HepG2 (cell line): Measurements from ENCODE around the gene GSK3A. TPM values are rescaled to one million over a fixed set of nuclear protein-coding genes. Genes with fewer than 3 reads are reported as not detected.
A peak's percentile ranks its signal among the peaks of the same experiment; 100 is the strongest.

Experiments
- ATAC-seq: fragments of 200-7000 bp; cut with Tn5 transposase; 3 replicates; pipeline ENCODE4 v1.9.1; 2020; ENCODE audit warnings: mild to moderate bottlenecking, moderate library complexity
- BruUV-seq: library from RNA; stranded (reverse); fragments of 400-500 nt; replicated peaks from 2 replicates; lab custom pipeline; 2021; lab: Mats Ljungman, UMichigan
- CTCF ChIA-PET: fragments of 300-600 bp; formaldehyde crosslinking; extraction: SDS; loops from one replicate; lab custom pipeline; 2021; ENCODE audit warnings: low total read pairs, inconsistent platforms, low intra/inter-chr PET ratio; lab: Yijun Ruan, JAX
- POLR2A ChIA-PET: fragments of 350-600 bp; sonication (Branson Sonifier 250); formaldehyde crosslinking; loops from one replicate; lab custom pipeline; 2020; ENCODE audit warnings: antibody characterized with exemption, inconsistent platforms; lab: Yijun Ruan, JAX
- DNase-seq: peaks from one replicate; pipeline ENCODE4 v3.0.0-alpha.2; 2015; ENCODE audit warnings: low spot score
- FAIRE-seq: peaks from 3 replicates; lab custom pipeline; 2011; peaks lifted over from hg19 to GRCh38; lab: Jason Lieb, UNC
- H2AFZ ChIP-seq: one replicate; pipeline ENCODE4 v1.6.1; 2011; ENCODE audit warnings: low read length, inconsistent platforms
- H3K27ac ChIP-seq: fragments of 300-600 bp; 3 replicates; pipeline ENCODE4 v1.8.0; 2011; ENCODE audit warnings: mixed run types, mild to moderate bottlenecking, mixed read lengths, low read length, inconsistent platforms; ENCODE audit not compliant: insufficient read depth; ENCODE audit errors: extremely low read length
- H3K27me3 ChIP-seq, 2 experiments: fragments of 200-600 bp in 1 of 2; 2 replicates in 1 of 2; 3 replicates in 1 of 2; pipeline versions ENCODE4 v1.6.0 to v1.8.0; 2011; ENCODE audit warnings: low read length in 2 of 2, mild to moderate bottlenecking in 2 of 2, moderate library complexity in 2 of 2, inconsistent platforms in 1 of 2; ENCODE audit not compliant: insufficient read depth in 2 of 2, control insufficient read depth in 1 of 2
- H3K36me3 ChIP-seq, 2 experiments: fragments of 200-600 bp in 1 of 2; replicated peaks in 1 of 2; 2 replicates in 1 of 2; 3 replicates in 1 of 2; pipeline versions ENCODE4 v1.5.1 to v1.8.0; 2011; ENCODE audit warnings: low read length in 2 of 2, inconsistent platforms in 1 of 2; ENCODE audit not compliant: insufficient read depth in 2 of 2, control insufficient read depth in 1 of 2
- H3K4me1 ChIP-seq: 2 replicates; pipeline ENCODE4 v1.5.1; 2012; ENCODE audit warnings: low read length, inconsistent platforms; ENCODE audit not compliant: insufficient read depth
- H3K4me2 ChIP-seq: 2 replicates; pipeline ENCODE4 v1.6.0; 2011; ENCODE audit warnings: low read depth, low read length, inconsistent platforms
- H3K4me3 ChIP-seq, 3 experiments: fragments of 200-600 bp in 1 of 3; sonication (generic), shearing (Covaris generic) in 1 of 3; replicated peaks in 1 of 3; 2 replicates each; pipeline ENCODE4 v1.5.1; 2011 to 2016; ENCODE audit warnings: low read length in 3 of 3, inconsistent platforms in 2 of 3, low read depth in 2 of 3, mild to moderate bottlenecking in 2 of 3, control low read depth in 1 of 3, mixed read lengths in 1 of 3; ENCODE audit not compliant: insufficient read depth in 1 of 3
- H3K79me2 ChIP-seq: one replicate; pipeline ENCODE4 v1.6.1; 2011; ENCODE audit warnings: low read length, inconsistent platforms; ENCODE audit not compliant: insufficient read depth
- H3K9ac ChIP-seq: 2 replicates; pipeline ENCODE4 v1.6.0; 2011; ENCODE audit warnings: mild to moderate bottlenecking, low read depth, low read length, inconsistent platforms; ENCODE audit not compliant: insufficient read depth
- H3K9me3 ChIP-seq: 2 replicates; pipeline ENCODE4 v1.5.1; 2012; ENCODE audit warnings: mild to moderate bottlenecking, low read length
- H4K20me1 ChIP-seq: 2 replicates; pipeline ENCODE4 v1.6.0; 2011; ENCODE audit warnings: inconsistent platforms, mild to moderate bottlenecking, low read length, moderate library complexity; ENCODE audit not compliant: insufficient read depth
- ASH2L ChIP-seq: fragments of 300-600, 200-600 bp; sonication (generic); IDR thresholded peaks from 2 replicates; pipeline ENCODE4 v1.7.0; 2017; ENCODE audit warnings: low read depth, mild to moderate bottlenecking, moderate library complexity, mixed read lengths, low read length; ENCODE audit not compliant: insufficient read length
- ATF7 ChIP-seq, 2 experiments: fragments of 450-650 bp in 1 of 2; sonication (generic) in 1 of 2; formaldehyde crosslinking in 1 of 2; IDR thresholded peaks; 2 replicates each; pipeline versions ENCODE4 v1.4.0 to v1.6.1; 2016 to 2020; ENCODE audit warnings: antibody characterized with exemption in 1 of 2, mild to moderate bottlenecking in 1 of 2, missing genetic modification reagents in 1 of 2
- HOXD1 ChIP-seq: sonication (generic); formaldehyde crosslinking; IDR thresholded peaks from 2 replicates; pipeline ENCODE4 v1.5.0; 2020; ENCODE audit warnings: missing genetic modification reagents
- ISL2 ChIP-seq: sonication (generic); formaldehyde crosslinking; IDR thresholded peaks from 2 replicates; pipeline ENCODE4 v1.5.0; 2020; ENCODE audit warnings: missing genetic modification reagents
- MAX ChIP-seq: IDR thresholded peaks from 2 replicates; pipeline ENCODE4 v1.6.1; 2012; ENCODE audit warnings: inconsistent platforms
- NFKB2 ChIP-seq: sonication (generic); formaldehyde crosslinking; IDR thresholded peaks from 2 replicates; pipeline ENCODE4 v1.4.0; 2020; ENCODE audit warnings: missing genetic modification reagents, borderline replicate concordance
- RELA ChIP-seq: sonication (generic); formaldehyde crosslinking; IDR thresholded peaks from 2 replicates; pipeline ENCODE4 v1.4.0; 2020; ENCODE audit warnings: missing genetic modification reagents
- SAP130 ChIP-seq: IDR thresholded peaks from 2 replicates; pipeline ENCODE4 v1.6.1; 2016; ENCODE audit warnings: low read depth
- ZBTB26 ChIP-seq: IDR thresholded peaks from 2 replicates; pipeline ENCODE4 v1.6.1; 2016; ENCODE audit warnings: missing compliant biosample characterization, missing genetic modification reagents, borderline replicate concordance
- ZBTB40 ChIP-seq, 2 experiments: fragments of 450-650 bp in 1 of 2; sonication (generic) in 1 of 2; formaldehyde crosslinking in 1 of 2; IDR thresholded peaks; 2 replicates each; pipeline versions ENCODE4 v1.6.1 to v1.8.0; 2016 to 2022; ENCODE audit warnings: antibody characterized with exemption in 1 of 2, mild to moderate bottlenecking in 1 of 2, missing genetic modification reagents in 1 of 2
- ZNF589 ChIP-seq: sonication (generic); formaldehyde crosslinking; conservative IDR thresholded peaks from 2 replicates; pipeline ENCODE4 v1.8.0; 2022; ENCODE audit warnings: mild to moderate bottlenecking, moderate library complexity, missing genetic modification reagents
- WGBS: methylation state at CpG from one replicate; pipeline ENCODE4 v1.1.6; 2017; ENCODE audit warnings: low lambda C conversion rate; 5-methylcytosine and 5-hydroxymethylcytosine counted together
- in situ Hi-C: cut with HindIII; loops from 2 replicates; pipeline ENCODE4 v1.10.0; 2017; ENCODE audit warnings: low pct_unique_long_range_greater_than_20kb; ENCODE audit not compliant: extremely low pct_ligation_motif_present
- intact Hi-C: fragments of 100-400 bp; cut with micrococcal nuclease; formaldehyde crosslinking; loops from one replicate; pipeline ENCODE4 v1.10.0; 2022; ENCODE audit not compliant: unreplicated experiment
- polyA plus RNA-seq, 8 experiments: library from polyadenylated mRNA; depleted of rRNA in 3 of 8; stranded (reverse) in 7 of 8; unstranded in 1 of 8; fragments of >200 nt; fragmentation: Illumina TruSeq in 4 of 8; extraction: Trizol in 4 of 8; gene quantifications; 2 replicates each; pipeline versions ENCODE4 v1.2.1 to v1.2.3, GENCODE V29; 2011 to 2016; ENCODE audit warnings: low read depth in 4 of 8, missing spikeins in 1 of 8, mixed read lengths in 1 of 8; ENCODE audit not compliant: insufficient read depth in 1 of 8
- total RNA-seq, 5 experiments: library from RNA; depleted of rRNA; stranded (reverse); fragments of >200 nt; fragmentation: Illumina TruSeq; extraction: Trizol; gene quantifications; 2 replicates each; pipeline ENCODE4 v1.2.3, GENCODE V29; 2016; ENCODE audit warnings: low read depth in 1 of 5

GSK3A gene
- total and polyA plus RNA-seq, 2 of the 13 experiments (the other 11 are each of a cell fraction or from before 2014, with no cell fraction given): 16.9 to 52.5 TPM

GRCh38 chr19:42252365-42253244 lies 10.2 kb upstream of the GSK3A start:
- ATAC-seq (no peak), DNase-seq (no peak), FAIRE-seq (no peak)
- peaks cover 57% of the 10 kb centered on the region for H3K4me1 ChIP-seq
- peak overlapping the region; percentile 88 to 99 (median 91) for H3K4me3 ChIP-seq
- H3K4me2 ChIP-seq: peak overlapping the region; percentile 98
- POLR2A ChIA-PET: interaction anchor here (1.0 to 3.6 kb wide), 4 partner anchors 8 to 29 kb away, joined by 5 to 25 read pairs (median 8); partner anchors contain the start of gene GSK3A
- BruUV-seq: TSS peak; percentile 42
- in situ Hi-C loops: loop anchor here (5.0 kb wide), 1 partner anchor 35 kb away; no protein-coding TSS in a partner anchor
- no peak overlapping the region for H2AFZ ChIP-seq
- intact Hi-C loops: no loop called here
- H3K9ac ChIP-seq: peak overlapping the region; percentile 79
- 37% methylated on average over 27 of the region's 27 CpGs for WGBS
- peaks cover 43% of the 10 kb centered on the region for H3K79me2 ChIP-seq
- peak overlapping the region; percentile 75 for H3K27ac ChIP-seq
- no peaks in the 10 kb centered on the region for H3K9me3 ChIP-seq
- H3K27me3 ChIP-seq: no peaks in the 10 kb centered on the region; a peak in 1 of 5 replicates
- CTCF ChIA-PET: no interaction called here
- peaks cover 37% of the 10 kb centered on the region for H4K20me1 ChIP-seq
- H3K36me3 ChIP-seq: peaks cover 7 to 32% of the 10 kb centered on the region in 2 experiments; a peak in 3 of 5 replicates
- TF ChIP-seq MAX (peak; percentile 60; the same call in 1 of the 2 replicates), ATF7 (IDR thresholded peaks at IDR 0.05) (peak; percentile 60), ATF7 (CRISPR knock-in tag; IDR thresholded peaks at IDR 0.05) (0 out of 2 replicates have a peak, but pooled peaks have one; percentile 34), RELA (CRISPR knock-in tag) (no peak), ZBTB26 (CRISPR knock-in tag) (no peak), ISL2 (no peak), ZNF589 (CRISPR knock-in tag) (0 out of 2 replicates have a peak, but pooled peaks have one; percentile 36), SAP130 (CRISPR knock-in tag) (peak; percentile 17), ZBTB40 (IDR thresholded peaks at IDR 0.05) (no peak), ZBTB40 (CRISPR knock-in tag; IDR thresholded peaks at IDR 0.05) (no peak), ASH2L (peak; percentile 26), NFKB2 (0 out of 2 replicates have a peak, but pooled peaks have one; percentile 18), HOXD1 (CRISPR knock-in tag) (no peak)
